Natural killer cell (primary cell): ENCODE measurements around the gene CACNA1S. TPM values are rescaled to one million over a fixed set of nuclear protein-coding genes. Genes with fewer than 3 reads are reported as not detected.

Experiments
- ATAC-seq, 3 donors: fragments of 150-1000 bp in 2 of 3; fragments of 200-7000 bp in 1 of 3; cut with Tn5 transposase; 1 replicate in 1 of 3; 2 replicates in 2 of 3; pipeline ENCODE4 v1.10.0; 2021; ENCODE audit warnings: mild to moderate bottlenecking in 2 of 3, moderate library complexity in 2 of 3
- DNase-seq, 2 donors: peaks; one replicate each; pipeline versions ENCODE4 v3.0.0 to v3.0.0-alpha.2; 2013 to 2021; ENCODE audit warnings: mixed read lengths in 1 of 2
- H3K27ac ChIP-seq: one replicate; pipeline ENCODE4 v1.5.1; 2013; ENCODE audit warnings: mild to moderate bottlenecking, low read length
- H3K27me3 ChIP-seq: one replicate; pipeline ENCODE4 v1.6.1; 2013; ENCODE audit warnings: low read length; ENCODE audit not compliant: control insufficient read depth, insufficient read depth
- H3K36me3 ChIP-seq: one replicate; pipeline ENCODE4 v1.6.1; 2013; ENCODE audit warnings: low read length; ENCODE audit not compliant: control insufficient read depth, insufficient read depth
- H3K4me1 ChIP-seq: one replicate; pipeline ENCODE4 v1.6.1; 2013; ENCODE audit warnings: low read length; ENCODE audit not compliant: control insufficient read depth, insufficient read depth
- H3K4me3 ChIP-seq: one replicate; pipeline ENCODE4 v1.5.1; 2013; ENCODE audit warnings: low read length
- H3K9me3 ChIP-seq: one replicate; pipeline ENCODE4 v1.6.1; 2013; ENCODE audit warnings: low read length; ENCODE audit not compliant: control insufficient read depth, insufficient read depth
- H3K27ac Mint-ChIP-seq, 2 donors: one replicate each; pipeline ENCODE4 v1.8.0; 2022; ENCODE audit warnings: mild to moderate bottlenecking in 2 of 2, mixed read lengths in 2 of 2, moderate library complexity in 1 of 2
- H3K27me3 Mint-ChIP-seq, 2 donors: one replicate each; pipeline ENCODE4 v1.8.0; 2022; ENCODE audit warnings: low read depth in 2 of 2, mixed read lengths in 2 of 2
- H3K36me3 Mint-ChIP-seq: one replicate; pipeline ENCODE4 v1.8.0; 2022; ENCODE audit warnings: mixed read lengths
- H3K4me1 Mint-ChIP-seq, 2 donors: one replicate each; pipeline ENCODE4 v1.8.0; 2022; ENCODE audit warnings: mixed read lengths in 2 of 2
- H3K4me3 Mint-ChIP-seq: one replicate; pipeline ENCODE4 v1.8.0; 2022; ENCODE audit warnings: mild to moderate bottlenecking, moderate library complexity, mixed read lengths
- H3K9me3 Mint-ChIP-seq, 2 donors: one replicate each; pipeline ENCODE4 v1.8.0; 2022; ENCODE audit warnings: mixed read lengths in 2 of 2
- CTCF ChIP-seq: fragments of 200-600 bp; IDR thresholded peaks from one replicate; pipeline ENCODE4 v1.8.0; 2022; ENCODE audit warnings: antibody characterized with exemption
- WGBS: methylation state at CpG from one replicate; pipeline ENCODE4 v1.1.7; 2013; ENCODE audit warnings: missing lambda C conversion rate; ENCODE audit not compliant: insufficient coverage; 5-methylcytosine and 5-hydroxymethylcytosine counted together
- intact Hi-C: fragments of 100-400 bp; cut with micrococcal nuclease; formaldehyde crosslinking; loops from one replicate; pipeline ENCODE4 v1.14.2; 2022
- total RNA-seq, 4 donors: library from RNA; stranded (reverse); fragments of 120-200 nt in 1 of 4; gene quantifications; one replicate each; pipeline versions ENCODE4 v1.2.3 to v1.2.4, GENCODE V29; 2013 to 2022

Gene CACNA1S
- total RNA-seq, 3 donors from 2014 or later (not counting 1 experiment from before 2014, with no cell fraction given): not detected

GRCh38 chr1:201044119-201044518 is 68.1 kb downstream of the CACNA1S start:
- Histone ChIP-seq H3K9me3 (no peaks in the 10 kb centered on the region), H3K27me3 (no peaks in the 10 kb centered on the region), H3K36me3 (no peaks in the 10 kb centered on the region), H3K27ac (no peak overlapping the region), H3K4me3 (no peak overlapping the region), H3K4me1 (peaks cover 4% of the 10 kb centered on the region)
- H3K4me3 Mint-ChIP-seq: no peak overlapping the region
- TF ChIP-seq CTCF: no peak
- H3K4me1 Mint-ChIP-seq: peaks cover 0 to 5% of the 10 kb centered on the region in 2 donors
- DNase-seq (no peak), ATAC-seq (no peak)
- intact Hi-C loops: loop anchor here (5.0 kb wide), 1 partner anchor 242 kb away; no protein-coding TSS in a partner anchor
- H3K9me3 Mint-ChIP-seq: no peaks in the 10 kb centered on the region
- H3K27ac Mint-ChIP-seq: no peak overlapping the region
- no peaks in the 10 kb centered on the region for H3K36me3 Mint-ChIP-seq
- peaks cover 0 to 6% of the 10 kb centered on the region in 2 donors for H3K27me3 Mint-ChIP-seq
- WGBS: 89% methylated on average over 9 of the region's 9 CpGs

- Histone ChIP-seq H3K27ac (no peak overlapping the region), H3K4me1 (peaks cover 4% of the 10 kb centered on the region), H3K4me3 (no peak overlapping the region), H3K27me3 (no peaks in the 10 kb centered on the region), H3K9me3 (no peaks in the 10 kb centered on the region), H3K36me3 (no peaks in the 10 kb centered on the region)
- WGBS: 46% methylated on average over 13 of the region's 13 CpGs
- DNase-seq (peak; percentile 57 to 88), ATAC-seq (peak; percentile 80 to 99 (median 94))
- no peak overlapping the region for H3K4me3 Mint-ChIP-seq
- no peaks in the 10 kb centered on the region for H3K36me3 Mint-ChIP-seq
- H3K9me3 Mint-ChIP-seq: no peaks in the 10 kb centered on the region
- H3K27me3 Mint-ChIP-seq: peaks cover 0 to 6% of the 10 kb centered on the region in 2 donors
- peaks cover 0 to 5% of the 10 kb centered on the region in 2 donors for H3K4me1 Mint-ChIP-seq
- peak; percentile 86 for TF ChIP-seq CTCF
- intact Hi-C loops: loop anchor here (1.0 to 5.0 kb wide), 4 partner anchors 64 to 420 kb away; no protein-coding TSS in a partner anchor
- H3K27ac Mint-ChIP-seq: no peak overlapping the region
These were observed 69.3 kb downstream of the CACNA1S start for GRCh38 chr1:201042779-201043461.

GRCh38 chr1:201041011-201041410 is 71.2 kb downstream of the CACNA1S start:
- no peak overlapping the region for H3K4me3 ChIP-seq
- 100% methylated on average over 1 of the region's 2 CpGs for WGBS
- Mint-ChIP-seq H3K27me3 (peaks cover 0 to 4% of the 10 kb centered on the region in 2 donors), H3K9me3 (no peaks in the 10 kb centered on the region), H3K4me1 (peaks cover 0 to 5% of the 10 kb centered on the region in 2 donors), H3K4me3 (no peak overlapping the region), H3K36me3 (no peaks in the 10 kb centered on the region), H3K27ac (no peak overlapping the region)
- no peaks in the 10 kb centered on the region for H3K27me3 ChIP-seq
- no peaks in the 10 kb centered on the region for H3K9me3 ChIP-seq
- peaks cover 4% of the 10 kb centered on the region for H3K4me1 ChIP-seq
- no peaks in the 10 kb centered on the region for H3K36me3 ChIP-seq
- no peak for ATAC-seq
- H3K27ac ChIP-seq: no peak overlapping the region
- intact Hi-C loops: loop anchor here (5.0 kb wide), 1 partner anchor 239 kb away; no protein-coding TSS in a partner anchor
- no peak for DNase-seq
- TF ChIP-seq CTCF: no peak
